ENCODE measurements around the gene MAP2K2.
A peak's percentile ranks its signal among the peaks of the same experiment; 100 is the strongest.

DNA sequence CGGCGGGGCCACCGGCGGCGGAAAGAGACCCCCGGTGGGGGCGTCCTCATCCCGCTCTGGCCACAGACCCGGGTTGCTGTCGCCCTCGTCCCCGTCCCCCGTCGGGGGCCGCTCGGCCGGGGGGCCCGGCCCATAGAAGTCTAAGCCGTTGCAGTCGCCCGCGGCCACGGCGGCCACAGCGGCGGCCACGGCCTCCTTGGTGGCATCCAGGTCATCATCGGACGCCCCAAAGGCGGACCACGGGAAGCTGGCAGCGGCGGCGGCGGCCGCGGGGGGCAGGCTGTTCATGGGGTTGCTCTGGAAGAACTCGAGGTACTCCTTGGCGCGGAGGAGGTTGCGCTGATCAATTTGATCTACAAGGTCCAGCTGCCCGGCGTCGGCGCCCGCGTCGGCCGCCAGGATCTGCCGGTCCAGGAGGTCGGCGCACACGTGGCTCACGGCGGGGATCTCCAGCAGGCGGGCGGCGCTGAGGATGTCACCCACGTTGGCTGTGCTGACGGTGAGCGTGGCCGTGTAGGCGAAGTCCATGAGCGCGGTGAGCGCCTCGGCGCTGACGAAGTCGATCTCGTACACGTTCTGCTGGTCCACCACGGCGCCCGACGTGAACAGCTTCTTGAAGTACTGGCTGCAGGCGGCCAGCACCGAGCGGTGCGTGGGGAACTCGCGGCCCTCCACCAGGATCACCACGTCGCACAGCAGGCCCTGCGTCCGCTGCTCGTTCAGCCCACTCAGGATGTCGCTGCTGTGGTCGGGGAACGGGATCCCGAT is 69.3 kb downstream of the MAP2K2 start:
- peak; percentile 23 to 66 (median 56) for TF ChIP-seq POLR2AphosphoS5 (IDR thresholded peaks at IDR 0.05)
- no peak for TF ChIP-seq POLR2A (IDR thresholded peaks at IDR 0.05)
